Measurements from ENCODE around the gene ACTR3.
A peak's percentile ranks its signal among the peaks of the same experiment; 100 is the strongest.

ACTR3 gene

GRCh38 chr2:113876503-113877387 is 13.1 kb upstream of the ACTR3 start:
- no peak for DNase-seq

- DNase-seq = no peak
These were observed 11.9 kb upstream of the ACTR3 start for GRCh38 chr2:113877711-113878598.

GRCh38 chr2:113878743-113879142 is 11.1 kb upstream of the ACTR3 start:
- no peak for DNase-seq

- no peak for DNase-seq
These were observed 10.4 kb upstream of the ACTR3 start for GRCh38 chr2:113879457-113879856.

GRCh38 chr2:113886479-113887008 is 3.3 kb upstream of the ACTR3 start:
- DNase-seq = no peak

GRCh38 chr2:113887009-113887792 is 2.7 kb upstream of the ACTR3 start:
- DNase-seq = no peak

GRCh38 chr2:113888641-113889470 is 1.0 kb upstream of the ACTR3 start:
- DNase-seq = no peak

- DNase-seq = peak; percentile 47
These were observed 655 bp downstream of the ACTR3 start for GRCh38 chr2:113890253-113891235.

GRCh38 chr2:113891265-113891959 is 1.5 kb downstream of the ACTR3 start:
- DNase-seq = no peak

GRCh38 chr2:113892004-113892710 is 2.3 kb downstream of the ACTR3 start:
- DNase-seq = no peak

GRCh38 chr2:113894156-113894743 is 4.4 kb downstream of the ACTR3 start:
- DNase-seq = no peak

- no peak for DNase-seq
These were observed 5.4 kb downstream of the ACTR3 start for GRCh38 chr2:113895301-113895700.

GRCh38 chr2:113895819-113896563 is 6.1 kb downstream of the ACTR3 start:
- DNase-seq = no peak

GRCh38 chr2:113896791-113897190 is 6.9 kb downstream of the ACTR3 start:
- DNase-seq = no peak

GRCh38 chr2:113898081-113898480 is 8.2 kb downstream of the ACTR3 start:
- DNase-seq = no peak

- no peak for DNase-seq
These were observed 9.3 kb downstream of the ACTR3 start for GRCh38 chr2:113899166-113899565.

GRCh38 chr2:113901943-113902342 is 12.1 kb downstream of the ACTR3 start:
- no peak for DNase-seq

GRCh38 chr2:113905886-113906285 is 16.0 kb downstream of the ACTR3 start:
- no peak for DNase-seq

All from NCI-H1694 treated with DMSO at 0.1 percent for 48 hours (cell line).